ENCODE measurements around the gene ATP2C1. TPM values are rescaled to one million over a fixed set of nuclear protein-coding genes. Genes with fewer than 3 reads are reported as not detected.

The ATP2C1 gene
- total RNA-seq, 1 experiment from 2014 or later: 34.0 TPM

- no peaks in the 10 kb centered on the region for H3K9me2 ChIP-seq (replicated peaks; ENCODE audit: low read length)
- BruUV-seq (replicated peaks): no TSS peak
- no peaks in the 10 kb centered on the region; the same call in 1 of the 2 replicates for H3K36me3 ChIP-seq (ENCODE audit: low read depth, low read length)
- H3K4me1 ChIP-seq (ENCODE audit: insufficient read depth, low read length): peaks cover 16% of the 10 kb centered on the region
- no peaks in the 10 kb centered on the region for H3F3A ChIP-seq (ENCODE audit: low read length, unreplicated experiment)
- no peaks in the 10 kb centered on the region for H4K20me1 ChIP-seq (ENCODE audit: low read length)
- H3K27ac ChIP-seq (ENCODE audit: low read length): peak overlapping the region; percentile 37; the same call in 1 of the 2 replicates
- H3K9me3 ChIP-seq (ENCODE audit: low read length): no peaks in the 10 kb centered on the region
- no peaks in the 10 kb centered on the region for H3K79me2 ChIP-seq (ENCODE audit: low read length)
- no peaks in the 10 kb centered on the region for H3K27me3 ChIP-seq (ENCODE audit: low read length)
- DNase-seq (peak; percentile 58), ATAC-seq (peak; percentile 88)
- CTCF ChIA-PET: no interaction called here
- intact Hi-C loops (cut with micrococcal nuclease): no loop called here
- no peak for TF ChIP-seq EZH2 (IDR thresholded peaks at IDR 0.05; ENCODE audit: low read length, unreplicated experiment)
- TF ChIP-seq EZH2phosphoT487 (IDR thresholded peaks at IDR 0.05; ENCODE audit: borderline replicate concordance, low read length): no peak
- no peak for TF ChIP-seq CTCF (conservative IDR thresholded peaks at IDR 0.05; ENCODE audit: low read depth, low read length)
- H3K4me3 ChIP-seq (ENCODE audit: low read length): no peak overlapping the region
- no peak overlapping the region for H3K9ac ChIP-seq (ENCODE audit: low read length)
- POLR2A ChIA-PET (ENCODE audit: unreplicated experiment): no interaction called here
- H3K4me2 ChIP-seq (ENCODE audit: low read length): no peak overlapping the region
- no peak overlapping the region for H2AFZ ChIP-seq (ENCODE audit: low read length)
Observed at GRCh38 chr3:130981469-130981868, 87.6 kb downstream of the ATP2C1 start.

- no peak for DNase-seq
- Histone ChIP-seq H4K20me1 (ENCODE audit: low read length) (no peaks in the 10 kb centered on the region), H2AFZ (ENCODE audit: low read length) (no peak overlapping the region), H3K9ac (ENCODE audit: low read length) (no peak overlapping the region), H3K36me3 (ENCODE audit: low read depth, low read length) (0 out of 2 replicates have a peak, but pooled peaks cover 5% of the 10 kb centered on the region), H3K4me3 (ENCODE audit: low read length) (no peak overlapping the region), H3K9me3 (ENCODE audit: low read length) (no peaks in the 10 kb centered on the region), H3K79me2 (ENCODE audit: low read length) (no peaks in the 10 kb centered on the region), H3K9me2 (replicated peaks; ENCODE audit: low read length) (no peaks in the 10 kb centered on the region), H3K27ac (ENCODE audit: low read length) (no peak overlapping the region), H3F3A (ENCODE audit: low read length, unreplicated experiment) (no peaks in the 10 kb centered on the region), H3K4me1 (ENCODE audit: insufficient read depth, low read length) (no peaks in the 10 kb centered on the region), H3K4me2 (ENCODE audit: low read length) (no peak overlapping the region), H3K27me3 (ENCODE audit: low read length) (no peaks in the 10 kb centered on the region)
- ATAC-seq: no peak
- ChIA-PET CTCF (no interaction called here), POLR2A (ENCODE audit: unreplicated experiment) (no interaction called here)
- TF ChIP-seq EZH2 (IDR thresholded peaks at IDR 0.05; ENCODE audit: low read length, unreplicated experiment) (no peak), CTCF (conservative IDR thresholded peaks at IDR 0.05; ENCODE audit: low read depth, low read length) (no peak), EZH2phosphoT487 (IDR thresholded peaks at IDR 0.05; ENCODE audit: borderline replicate concordance, low read length) (no peak)
- no TSS peak for BruUV-seq (replicated peaks)
- intact Hi-C loops (cut with micrococcal nuclease): no loop called here
Observed at GRCh38 chr3:130990282-130990681, 96.4 kb downstream of the ATP2C1 start.

GRCh38 chr3:130991126-130991525 lies 97.2 kb downstream of the ATP2C1 start:
- ChIA-PET POLR2A (ENCODE audit: unreplicated experiment) (no interaction called here), CTCF (no interaction called here)
- H3K27ac ChIP-seq (ENCODE audit: low read length): no peak overlapping the region
- no peaks in the 10 kb centered on the region for H3K79me2 ChIP-seq (ENCODE audit: low read length)
- no peaks in the 10 kb centered on the region for H3F3A ChIP-seq (ENCODE audit: low read length, unreplicated experiment)
- no peak overlapping the region for H3K4me3 ChIP-seq (ENCODE audit: low read length)
- ATAC-seq (no peak), DNase-seq (no peak)
- 0 out of 2 replicates have a peak, but pooled peaks cover 5% of the 10 kb centered on the region for H3K36me3 ChIP-seq (ENCODE audit: low read depth, low read length)
- no peaks in the 10 kb centered on the region for H3K9me3 ChIP-seq (ENCODE audit: low read length)
- no peak overlapping the region for H3K9ac ChIP-seq (ENCODE audit: low read length)
- no peak for TF ChIP-seq CTCF (conservative IDR thresholded peaks at IDR 0.05; ENCODE audit: low read depth, low read length)
- TF ChIP-seq EZH2 (IDR thresholded peaks at IDR 0.05; ENCODE audit: low read length, unreplicated experiment): no peak
- no peak for TF ChIP-seq EZH2phosphoT487 (IDR thresholded peaks at IDR 0.05; ENCODE audit: borderline replicate concordance, low read length)
- intact Hi-C loops (cut with micrococcal nuclease): no loop called here
- H3K4me1 ChIP-seq (ENCODE audit: insufficient read depth, low read length): no peaks in the 10 kb centered on the region
- BruUV-seq (replicated peaks): no TSS peak
- no peak overlapping the region for H3K4me2 ChIP-seq (ENCODE audit: low read length)
- no peaks in the 10 kb centered on the region for H4K20me1 ChIP-seq (ENCODE audit: low read length)
- no peaks in the 10 kb centered on the region for H3K9me2 ChIP-seq (replicated peaks; ENCODE audit: low read length)
- H2AFZ ChIP-seq (ENCODE audit: low read length): no peak overlapping the region
- no peaks in the 10 kb centered on the region for H3K27me3 ChIP-seq (ENCODE audit: low read length)

All from PC-3 (cell line).